ENCODE measurements around the gene EHD1. TPM values are rescaled to one million over a fixed set of nuclear protein-coding genes. Genes with fewer than 3 reads are reported as not detected.

EHD1 gene
- total and polyA plus RNA-seq, 10 donors = 51.9 to 337 (median 162) TPM

GRCh38 chr11:64813826-64814225 lies 64.6 kb downstream of the EHD1 start:
- Histone ChIP-seq H3K9me3 (no peaks in the 10 kb centered on the region), H3K27me3 (replicated peaks in 1 of 7) (no peaks in the 10 kb centered on the region), H3K36me3 (no peaks in the 10 kb centered on the region), H3K4me3 (no peak overlapping the region), H3K4me1 (peaks cover 8 to 28% (median 15%) of the 10 kb centered on the region in 6 donors), H3K27ac (no peak overlapping the region)
- 88 to 92% (median 89%) methylated on average over 5 of the region's 5 CpGs for WGBS, 5 donors
- TF ChIP-seq CTCF (IDR thresholded peaks at IDR 0.05 in 8 of 11, conservative IDR thresholded peaks at IDR 0.05 in 3 of 11) = no peak
- no peak for TF ChIP-seq POLR2AphosphoS5 (IDR thresholded peaks at IDR 0.05)
- no peak for TF ChIP-seq POLR2A (IDR thresholded peaks at IDR 0.05)
- intact Hi-C loops (cut with DNase I; ENCODE audit: low total_unique reads) = no loop called here
- DNase-seq = no peak

- peak overlapping the region; percentile 32 to 88 (median 81) for H3K27ac ChIP-seq
- peak overlapping the region; percentile 63 to 92 (median 78) for H3K4me3 ChIP-seq
- peaks cover 8 to 49% (median 18%) of the 10 kb centered on the region in 6 donors for H3K4me1 ChIP-seq
- TF ChIP-seq CTCF (IDR thresholded peaks at IDR 0.05 in 8 of 11, conservative IDR thresholded peaks at IDR 0.05 in 3 of 11) (no peak), POLR2A (IDR thresholded peaks at IDR 0.05) (no peak), POLR2AphosphoS5 (IDR thresholded peaks at IDR 0.05) (no peak)
- H3K36me3 ChIP-seq = peaks cover 0 to 24% (median under 1%) of the 10 kb centered on the region in 6 donors
- DNase-seq = no peak
- 53 to 58% (median 55%) methylated on average over 17 of the region's 17 CpGs for WGBS, 5 donors
- intact Hi-C loops (cut with DNase I; ENCODE audit: low total_unique reads) = no loop called here
- no peaks in the 10 kb centered on the region for H3K27me3 ChIP-seq (replicated peaks in 1 of 7)
- no peaks in the 10 kb centered on the region for H3K9me3 ChIP-seq
Measured at GRCh38 chr11:64810891-64811272, 67.5 kb downstream of the EHD1 start.

- Histone ChIP-seq H3K4me1 (peaks cover 8 to 50% (median 18%) of the 10 kb centered on the region in 6 donors), H3K27me3 (replicated peaks in 1 of 7) (no peaks in the 10 kb centered on the region), H3K4me3 (peak within 1 kb of the TSS; percentile 63 to 92 (median 78)), H3K36me3 (peaks cover 0 to 29% (median 4%) of the 10 kb centered on the region in 6 donors), H3K9me3 (no peaks in the 10 kb centered on the region), H3K27ac (peak within 1 kb of the TSS; percentile 32 to 88 (median 81))
- TF ChIP-seq POLR2A (IDR thresholded peaks at IDR 0.05) (no peak), CTCF (IDR thresholded peaks at IDR 0.05 in 8 of 11, conservative IDR thresholded peaks at IDR 0.05 in 3 of 11) (peak in 5 of 11 experiments; percentile 6 to 24 (median 14)), POLR2AphosphoS5 (IDR thresholded peaks at IDR 0.05) (peak; percentile 88 to 92 (median 91))
- WGBS, 5 donors = 0 to 1% (median 1%) methylated on average over 38 to 46 of the region's 46 CpGs
- peak; percentile 96 for DNase-seq
- intact Hi-C loops (cut with DNase I; ENCODE audit: low total_unique reads) = no loop called here
Measured at GRCh38 chr11:64810271-64810890, 68.0 kb downstream of the EHD1 start, which contains the start of gene MEN1. Gene MEN1 (minus strand): TSS chr11:64810551. CDS start chr11:64810109, 442 bp downstream.

GRCh38 chr11:64809781-64810241 lies 68.6 kb downstream of the EHD1 start:
- intact Hi-C loops (cut with DNase I; ENCODE audit: low total_unique reads) = no loop called here
- no peaks in the 10 kb centered on the region for H3K9me3 ChIP-seq
- H3K27ac ChIP-seq = peak overlapping the region in 7 of 8 donors; percentile 32 to 88 (median 81)
- peaks cover 8 to 54% (median 21%) of the 10 kb centered on the region in 6 donors for H3K4me1 ChIP-seq
- 5 to 21% (median 7%) methylated on average over 16 to 44 of the region's 44 CpGs for WGBS, 5 donors
- TF ChIP-seq POLR2AphosphoS5 (IDR thresholded peaks at IDR 0.05) = no peak
- no peak for TF ChIP-seq POLR2A (IDR thresholded peaks at IDR 0.05)
- H3K4me3 ChIP-seq = peak overlapping the region; percentile 63 to 92 (median 78)
- peaks cover 0 to 35% (median 10%) of the 10 kb centered on the region in 6 donors for H3K36me3 ChIP-seq
- DNase-seq = peak; percentile 86
- no peaks in the 10 kb centered on the region for H3K27me3 ChIP-seq (replicated peaks in 1 of 7)
